ENCODE results near the gene HOXD8. TPM values are rescaled to one million over a fixed set of nuclear protein-coding genes. Genes with fewer than 3 reads are reported as not detected.

The HOXD8 gene
- total RNA-seq, 1 donor from 2014 or later, result 0.58 TPM

DNA sequence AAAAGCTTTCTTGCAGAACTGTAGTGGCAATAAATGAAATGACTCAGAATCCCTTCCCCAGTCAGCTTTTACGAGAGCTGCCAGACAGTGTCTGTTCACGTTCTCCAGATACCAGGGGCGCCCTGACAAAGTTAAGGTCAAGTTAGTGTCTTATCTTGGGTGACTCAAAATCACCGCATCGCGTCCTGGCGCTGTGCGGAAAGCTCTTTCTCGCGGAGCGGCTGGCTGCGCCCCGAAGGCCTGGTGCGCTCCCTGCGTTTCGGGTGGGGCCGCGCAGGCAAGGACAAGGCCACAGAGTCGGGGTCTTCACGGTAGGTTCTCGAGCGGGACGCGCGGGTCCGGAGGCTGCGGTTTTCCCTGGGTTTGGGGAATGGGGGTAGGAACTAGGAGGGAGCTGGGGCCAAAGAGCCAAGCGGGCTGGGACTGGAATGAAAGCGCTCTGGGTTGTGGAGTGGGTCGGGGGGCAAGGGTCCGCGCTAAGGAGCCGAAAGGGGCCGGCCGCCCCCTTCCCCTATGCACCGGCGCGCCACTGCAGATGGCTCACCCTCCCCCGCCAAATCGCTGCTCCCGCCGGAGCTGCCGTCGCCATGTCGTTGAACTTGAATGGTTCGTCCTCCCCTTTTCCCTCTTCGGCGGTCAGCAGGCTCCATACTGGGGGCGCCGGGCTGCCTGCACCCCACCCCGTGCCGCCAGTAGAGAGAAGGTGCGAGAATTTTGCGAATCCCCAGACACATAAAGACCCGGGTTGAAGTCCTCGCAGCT is 25.0 kb upstream of the HOXD8 start:
- peak overlapping the region; percentile 16 for H3K27ac Mint-ChIP-seq
- peak in 1 of 2 experiments; percentile 40 for DNase-seq (ENCODE audit: low spot score in 2 of 2, unreplicated experiment in 2 of 2)
- H3K4me1 Mint-ChIP-seq, result peaks cover 21% of the 10 kb centered on the region

DNA sequence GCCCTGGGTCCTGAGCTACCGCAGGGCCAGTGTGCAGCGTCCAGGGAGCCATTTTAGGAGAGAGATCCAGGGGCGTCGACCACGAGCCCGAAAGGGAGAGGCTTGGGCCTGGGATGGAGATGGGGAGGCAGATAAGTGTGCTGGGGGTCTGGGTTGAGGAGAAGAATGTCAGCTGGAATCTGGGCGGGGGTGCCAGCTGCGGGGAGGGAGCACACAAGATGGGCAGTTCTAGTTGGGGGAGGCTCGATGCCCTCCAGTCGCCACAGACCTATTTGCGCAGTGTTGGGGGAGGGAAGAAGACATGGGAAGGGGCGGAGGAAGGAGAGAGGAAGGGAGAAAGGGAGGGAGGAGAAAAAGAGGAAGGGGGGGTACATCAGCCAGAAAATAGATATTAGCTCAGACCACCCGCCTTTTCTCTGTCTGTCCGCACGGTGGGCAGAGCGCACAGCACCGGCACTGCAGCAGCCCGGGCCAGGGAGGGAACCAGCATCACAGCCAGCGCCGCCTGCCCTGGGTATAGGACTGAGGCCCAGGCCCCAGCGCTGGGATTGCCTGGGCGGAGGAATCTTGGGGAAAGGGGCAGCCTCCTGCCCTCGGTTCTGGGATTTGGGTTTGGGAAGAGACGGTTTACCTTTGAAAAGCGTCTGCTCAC is 24.3 kb upstream of the HOXD8 start:
- Mint-ChIP-seq H3K4me1 (peaks cover 21% of the 10 kb centered on the region), H3K27me3 (ENCODE audit: low read depth) (peaks cover 90% of the 10 kb centered on the region), H3K4me3 (peak overlapping the region; percentile 59), H3K36me3 (no peaks in the 10 kb centered on the region), H3K9me3 (no peaks in the 10 kb centered on the region), H3K27ac (peak overlapping the region; percentile 16)
- TF ChIP-seq, protein P1, sequence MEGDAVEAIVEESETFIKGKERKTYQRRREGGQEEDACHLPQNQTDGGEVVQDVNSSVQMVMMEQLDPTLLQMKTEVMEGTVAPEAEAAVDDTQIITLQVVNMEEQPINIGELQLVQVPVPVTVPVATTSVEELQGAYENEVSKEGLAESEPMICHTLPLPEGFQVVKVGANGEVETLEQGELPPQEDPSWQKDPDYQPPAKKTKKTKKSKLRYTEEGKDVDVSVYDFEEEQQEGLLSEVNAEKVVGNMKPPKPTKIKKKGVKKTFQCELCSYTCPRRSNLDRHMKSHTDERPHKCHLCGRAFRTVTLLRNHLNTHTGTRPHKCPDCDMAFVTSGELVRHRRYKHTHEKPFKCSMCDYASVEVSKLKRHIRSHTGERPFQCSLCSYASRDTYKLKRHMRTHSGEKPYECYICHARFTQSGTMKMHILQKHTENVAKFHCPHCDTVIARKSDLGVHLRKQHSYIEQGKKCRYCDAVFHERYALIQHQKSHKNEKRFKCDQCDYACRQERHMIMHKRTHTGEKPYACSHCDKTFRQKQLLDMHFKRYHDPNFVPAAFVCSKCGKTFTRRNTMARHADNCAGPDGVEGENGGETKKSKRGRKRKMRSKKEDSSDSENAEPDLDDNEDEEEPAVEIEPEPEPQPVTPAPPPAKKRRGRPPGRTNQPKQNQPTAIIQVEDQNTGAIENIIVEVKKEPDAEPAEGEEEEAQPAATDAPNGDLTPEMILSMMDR (IDR thresholded peaks at IDR 0.05; ENCODE audit: unreplicated experiment), result no peak
- DNase-seq (ENCODE audit: low spot score in 2 of 2, unreplicated experiment in 2 of 2), result peak in 1 of 2 experiments; percentile 40

More for the DNA sequence above, 25.0 kb upstream of the HOXD8 start:
- Mint-ChIP-seq H3K9me3 (no peaks in the 10 kb centered on the region), H3K4me3 (peak overlapping the region; percentile 59), H3K36me3 (no peaks in the 10 kb centered on the region), H3K27me3 (ENCODE audit: low read depth) (peaks cover 89% of the 10 kb centered on the region)
- TF ChIP-seq, protein P1 (IDR thresholded peaks at IDR 0.05; ENCODE audit: unreplicated experiment), result no peak

DNA sequence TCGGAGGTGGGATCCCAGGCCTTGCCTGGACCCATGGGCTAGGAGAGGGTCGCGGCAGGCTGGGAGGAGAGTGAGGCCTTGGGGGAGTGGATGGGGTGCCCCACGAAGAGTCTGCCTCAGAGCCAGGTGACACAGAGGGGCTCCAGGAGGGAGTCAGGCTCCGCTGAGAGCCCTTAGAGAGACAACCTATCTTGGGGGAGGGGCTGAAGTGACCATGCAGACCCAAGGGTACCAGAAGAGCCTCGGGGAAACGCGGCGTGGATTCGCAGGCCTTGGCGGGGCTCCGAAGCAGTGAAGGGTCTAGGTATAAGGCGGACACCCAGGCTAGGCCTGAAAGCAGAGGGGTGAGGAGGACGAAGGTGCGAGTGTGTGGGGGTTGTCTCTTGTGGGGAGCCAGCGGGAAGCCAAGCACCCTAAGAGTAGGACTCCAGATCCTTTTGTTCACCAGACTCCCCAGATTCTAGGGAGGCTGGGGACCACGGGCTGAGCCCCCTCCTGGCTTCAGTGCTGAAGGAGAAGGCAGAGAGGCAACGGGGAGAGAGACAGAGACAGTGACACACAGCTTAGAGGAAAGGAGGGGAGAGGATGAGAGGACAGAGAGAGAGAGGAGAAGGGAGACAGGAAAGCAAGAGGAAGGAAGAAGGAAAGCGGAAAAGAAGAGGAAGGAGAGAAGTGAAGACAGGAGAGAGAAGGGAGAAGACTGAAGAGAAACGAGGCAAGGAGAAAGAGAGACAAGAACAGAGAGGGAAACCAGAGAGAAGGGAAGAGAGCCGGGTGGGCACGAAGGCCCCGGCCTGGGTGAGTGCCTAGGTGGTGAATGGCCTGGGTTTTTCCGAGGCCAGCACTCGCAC is 23.6 kb upstream of the HOXD8 start:
- H3K27ac Mint-ChIP-seq, result peak overlapping the region; percentile 29
- H3K4me1 Mint-ChIP-seq, result peaks cover 21% of the 10 kb centered on the region
- no peak for DNase-seq (ENCODE audit: low spot score in 2 of 2, unreplicated experiment in 2 of 2)
- H3K27me3 Mint-ChIP-seq (ENCODE audit: low read depth), result peaks cover 90% of the 10 kb centered on the region
- peak overlapping the region; percentile 63 for H3K4me3 Mint-ChIP-seq
- TF ChIP-seq, protein P1 (IDR thresholded peaks at IDR 0.05; ENCODE audit: unreplicated experiment), result no peak
- no peaks in the 10 kb centered on the region for H3K36me3 Mint-ChIP-seq
- H3K9me3 Mint-ChIP-seq, result no peaks in the 10 kb centered on the region

GRCh38 chr2:176106581-176107539 is 22.6 kb upstream of the HOXD8 start, which contains the start of gene HOXD11:
HOXD11 (plus strand) TSS chr2:176107280; CDS start chr2:176107356, 76 bp downstream.
- Mint-ChIP-seq H3K4me1 (peaks cover 21% of the 10 kb centered on the region), H3K27ac (peak within 1 kb of the TSS; percentile 29), H3K27me3 (ENCODE audit: low read depth) (peaks cover 90% of the 10 kb centered on the region), H3K36me3 (no peaks in the 10 kb centered on the region), H3K4me3 (peak within 1 kb of the TSS; percentile 63), H3K9me3 (no peaks in the 10 kb centered on the region)
- peak in 1 of 2 experiments; percentile 48 for DNase-seq (ENCODE audit: low spot score in 2 of 2, unreplicated experiment in 2 of 2)
- TF ChIP-seq, protein P1 (IDR thresholded peaks at IDR 0.05; ENCODE audit: unreplicated experiment), result no peak

Measured in mesothelial cell of epicardium (in vitro differentiated cells).